Measurements from ENCODE around the gene CYP19A1.

CYP19A1 gene

DNA sequence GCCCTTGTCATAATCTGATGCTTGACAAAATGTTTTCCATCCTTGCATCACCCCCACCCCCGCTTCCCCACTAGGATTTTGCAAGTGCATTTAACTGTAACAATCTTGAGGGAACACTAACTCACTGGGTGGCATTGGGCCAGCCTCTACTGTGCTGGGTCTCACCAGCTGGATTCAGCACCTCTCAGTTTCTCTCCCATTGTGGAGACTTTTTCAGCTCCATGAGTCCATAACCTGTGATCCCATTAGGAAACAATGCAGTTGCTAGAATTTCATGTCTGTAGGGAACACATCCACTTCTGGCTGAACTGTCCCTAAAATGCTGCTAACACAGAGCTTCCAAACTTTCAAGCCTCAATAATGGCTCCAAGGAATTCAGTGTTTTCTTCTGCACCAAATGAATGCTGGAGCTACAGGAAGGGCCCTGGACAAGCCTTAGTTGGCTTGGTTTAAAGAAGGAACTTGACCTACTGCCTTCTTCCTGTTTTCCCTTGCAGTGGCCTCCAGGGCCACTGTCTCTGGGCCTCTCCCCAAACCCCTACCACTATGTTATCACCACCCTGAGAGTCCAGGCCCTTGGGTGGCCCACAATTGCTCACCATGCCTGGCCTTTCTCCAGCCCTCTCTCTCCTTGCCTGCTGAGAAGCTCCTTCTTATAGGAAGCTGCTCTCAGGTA lies 15.6 kb downstream of the CYP19A1 start:
- no peaks in the 10 kb centered on the region for H3K9me3 Mint-ChIP-seq (ENCODE audit: low read depth)
- no peaks in the 10 kb centered on the region for H3K36me3 Mint-ChIP-seq
- no peak overlapping the region for H3K4me3 Mint-ChIP-seq
- no peaks in the 10 kb centered on the region for H3K4me1 Mint-ChIP-seq (ENCODE audit: low read depth)
- H3K27ac Mint-ChIP-seq: no peak overlapping the region
- peaks cover 3% of the 10 kb centered on the region for H3K27me3 Mint-ChIP-seq

DNA sequence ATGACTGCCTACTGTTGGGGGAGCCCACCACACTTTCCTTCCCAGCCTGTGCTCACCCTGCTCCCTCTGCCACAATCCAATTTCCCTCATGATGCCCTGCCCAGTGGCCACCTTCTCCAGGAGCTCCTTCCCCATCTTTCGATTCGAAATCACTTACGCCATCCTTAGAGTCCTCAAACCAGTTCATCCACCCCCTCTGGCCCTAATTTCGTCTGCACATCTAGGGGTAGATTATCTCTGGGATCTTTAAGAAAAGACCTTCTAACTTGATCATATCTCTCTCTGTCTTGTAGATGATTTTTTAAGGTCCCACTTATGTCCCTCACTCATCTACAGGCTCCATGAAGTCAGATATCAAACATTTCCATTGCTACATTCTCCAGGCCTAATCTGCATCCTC lies 17.1 kb downstream of the CYP19A1 start:
- no peaks in the 10 kb centered on the region for H3K4me1 Mint-ChIP-seq (ENCODE audit: low read depth)
- H3K9me3 Mint-ChIP-seq (ENCODE audit: low read depth): no peaks in the 10 kb centered on the region
- no peak overlapping the region for H3K27ac Mint-ChIP-seq
- H3K36me3 Mint-ChIP-seq: no peaks in the 10 kb centered on the region
- H3K4me3 Mint-ChIP-seq: no peak overlapping the region
- peaks cover 3% of the 10 kb centered on the region for H3K27me3 Mint-ChIP-seq

DNA sequence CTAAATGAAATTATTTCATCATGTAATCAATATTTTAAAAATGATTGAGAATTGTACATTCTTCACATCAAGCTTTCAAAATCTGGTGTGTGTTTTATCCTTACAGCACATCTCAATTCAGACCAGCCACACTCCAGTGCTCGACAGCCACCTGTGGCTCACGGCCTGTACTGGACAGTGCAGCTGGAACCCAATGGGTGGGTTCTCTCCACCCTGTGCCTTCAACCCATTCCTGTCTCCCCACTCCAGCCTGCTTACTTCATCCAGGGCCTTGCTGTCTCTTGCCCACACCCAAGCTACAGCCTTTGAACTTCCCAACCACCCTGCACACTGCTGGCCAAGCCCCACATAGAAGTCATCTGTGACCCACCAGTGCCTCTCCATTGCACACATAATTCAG lies 17.6 kb downstream of the CYP19A1 start:
- Mint-ChIP-seq H3K27ac (no peak overlapping the region), H3K4me1 (ENCODE audit: low read depth) (no peaks in the 10 kb centered on the region), H3K4me3 (no peak overlapping the region), H3K9me3 (ENCODE audit: low read depth) (no peaks in the 10 kb centered on the region), H3K27me3 (peaks cover 3% of the 10 kb centered on the region), H3K36me3 (no peaks in the 10 kb centered on the region)

DNA sequence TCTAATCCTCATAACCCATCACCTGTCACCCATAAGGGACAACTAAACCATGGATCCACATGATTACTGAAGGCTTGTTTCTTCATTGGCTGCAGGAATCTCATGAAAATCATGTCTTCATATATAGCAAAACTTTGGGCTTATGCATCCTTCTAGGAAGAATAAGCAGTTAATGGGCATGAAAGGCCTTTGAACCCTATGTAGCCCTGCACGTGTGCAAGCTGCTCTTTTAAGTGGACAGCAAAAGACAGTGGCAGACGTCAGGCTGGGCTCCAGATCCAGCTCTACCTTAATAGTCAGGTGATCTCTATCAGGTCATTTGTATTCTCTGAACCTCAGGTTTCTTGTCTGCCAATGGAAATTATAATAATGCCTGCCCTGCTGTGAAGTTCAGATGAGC lies 18.9 kb downstream of the CYP19A1 start:
- Mint-ChIP-seq H3K27me3 (peaks cover 3% of the 10 kb centered on the region), H3K36me3 (no peaks in the 10 kb centered on the region), H3K4me1 (ENCODE audit: low read depth) (no peaks in the 10 kb centered on the region), H3K9me3 (ENCODE audit: low read depth) (no peaks in the 10 kb centered on the region), H3K4me3 (no peak overlapping the region), H3K27ac (no peak overlapping the region)

DNA sequence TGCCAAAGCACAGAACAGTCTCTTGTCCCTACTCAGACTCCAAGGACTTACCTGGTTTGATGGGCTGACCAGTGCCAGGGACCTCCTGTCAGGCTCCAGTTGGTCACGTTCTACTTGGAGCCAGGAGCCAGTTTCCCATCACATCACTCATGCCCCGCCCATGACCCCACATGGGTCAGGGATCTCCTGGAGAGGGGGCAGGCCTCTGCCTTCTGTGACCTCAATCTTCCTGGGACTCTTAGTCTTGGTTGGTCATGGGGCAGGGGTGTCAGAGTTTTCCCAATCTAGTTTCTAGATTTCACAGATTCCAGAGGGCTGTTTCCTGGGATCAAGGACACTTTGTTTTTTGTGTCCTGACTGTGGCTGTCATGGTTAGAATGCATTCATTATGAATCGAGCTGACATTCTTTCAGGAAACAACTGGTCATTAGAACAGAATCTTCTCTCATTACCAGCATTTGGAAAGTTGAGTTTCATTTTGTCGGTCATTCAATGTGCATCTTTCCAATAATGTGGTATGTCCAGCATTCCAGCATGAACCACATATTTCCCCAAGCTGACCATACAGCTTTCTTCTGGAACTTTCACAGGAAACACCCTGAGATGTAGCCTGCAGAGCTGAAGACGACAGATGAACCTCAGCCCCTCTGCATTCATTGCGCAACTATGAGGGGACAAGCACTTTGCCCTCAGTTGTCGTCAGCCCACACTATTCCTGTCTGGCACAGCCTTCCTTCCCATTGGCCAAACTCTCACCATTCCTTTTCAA lies 19.8 kb downstream of the CYP19A1 start:
- no peaks in the 10 kb centered on the region for H3K9me3 Mint-ChIP-seq (ENCODE audit: low read depth)
- H3K27me3 Mint-ChIP-seq: peaks cover 3% of the 10 kb centered on the region
- H3K4me1 Mint-ChIP-seq (ENCODE audit: low read depth): no peaks in the 10 kb centered on the region
- no peak overlapping the region for H3K27ac Mint-ChIP-seq
- H3K4me3 Mint-ChIP-seq: no peak overlapping the region
- H3K36me3 Mint-ChIP-seq: no peaks in the 10 kb centered on the region

DNA sequence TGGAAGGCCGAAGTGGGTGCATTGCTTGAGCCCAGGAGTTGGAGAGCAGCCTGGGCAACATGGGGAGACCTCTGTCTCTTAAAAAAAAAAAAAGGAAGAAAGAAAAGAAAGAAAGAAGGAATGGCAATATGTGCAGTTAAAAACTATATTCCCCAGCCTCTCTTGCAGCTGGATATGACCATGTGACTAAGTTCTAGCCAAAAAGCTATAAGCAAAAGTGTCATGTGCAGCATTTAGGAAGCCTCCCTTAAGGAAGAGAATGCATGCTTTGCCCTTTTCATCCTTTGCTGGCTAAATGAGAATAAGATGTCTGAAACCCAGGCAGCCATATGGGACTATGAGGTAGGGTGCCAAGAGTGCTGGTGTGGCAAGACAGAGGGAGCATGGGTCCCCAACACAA lies 21.8 kb downstream of the CYP19A1 start:
- peaks cover 3% of the 10 kb centered on the region for H3K27me3 Mint-ChIP-seq
- no peak overlapping the region for H3K4me3 Mint-ChIP-seq
- no peaks in the 10 kb centered on the region for H3K9me3 Mint-ChIP-seq (ENCODE audit: low read depth)
- no peaks in the 10 kb centered on the region for H3K36me3 Mint-ChIP-seq
- H3K27ac Mint-ChIP-seq: no peak overlapping the region
- no peaks in the 10 kb centered on the region for H3K4me1 Mint-ChIP-seq (ENCODE audit: low read depth)

DNA sequence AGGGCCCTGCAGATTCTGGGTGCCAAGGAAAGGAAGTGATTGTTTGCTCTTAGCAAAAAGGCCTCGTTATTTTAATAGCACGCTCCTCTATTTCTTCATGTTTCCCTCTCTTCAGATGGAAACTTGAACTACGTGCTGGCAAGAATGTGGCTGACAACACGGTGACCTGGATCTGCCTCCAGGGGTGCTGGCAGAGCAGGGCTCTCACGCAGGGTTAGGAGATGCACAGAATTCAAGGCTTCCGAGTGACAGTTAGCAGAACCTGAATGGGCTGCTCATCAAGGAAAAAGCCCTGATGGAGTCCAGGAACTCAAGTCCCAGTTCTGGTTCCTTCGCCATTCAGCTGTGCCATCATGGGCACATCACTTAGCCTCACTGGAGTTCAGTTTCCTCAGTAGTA lies 22.7 kb downstream of the CYP19A1 start:
- H3K27me3 Mint-ChIP-seq: peaks cover 3% of the 10 kb centered on the region
- no peaks in the 10 kb centered on the region for H3K4me1 Mint-ChIP-seq (ENCODE audit: low read depth)
- no peaks in the 10 kb centered on the region for H3K9me3 Mint-ChIP-seq (ENCODE audit: low read depth)
- H3K27ac Mint-ChIP-seq: no peak overlapping the region
- no peak overlapping the region for H3K4me3 Mint-ChIP-seq
- no peaks in the 10 kb centered on the region for H3K36me3 Mint-ChIP-seq

DNA sequence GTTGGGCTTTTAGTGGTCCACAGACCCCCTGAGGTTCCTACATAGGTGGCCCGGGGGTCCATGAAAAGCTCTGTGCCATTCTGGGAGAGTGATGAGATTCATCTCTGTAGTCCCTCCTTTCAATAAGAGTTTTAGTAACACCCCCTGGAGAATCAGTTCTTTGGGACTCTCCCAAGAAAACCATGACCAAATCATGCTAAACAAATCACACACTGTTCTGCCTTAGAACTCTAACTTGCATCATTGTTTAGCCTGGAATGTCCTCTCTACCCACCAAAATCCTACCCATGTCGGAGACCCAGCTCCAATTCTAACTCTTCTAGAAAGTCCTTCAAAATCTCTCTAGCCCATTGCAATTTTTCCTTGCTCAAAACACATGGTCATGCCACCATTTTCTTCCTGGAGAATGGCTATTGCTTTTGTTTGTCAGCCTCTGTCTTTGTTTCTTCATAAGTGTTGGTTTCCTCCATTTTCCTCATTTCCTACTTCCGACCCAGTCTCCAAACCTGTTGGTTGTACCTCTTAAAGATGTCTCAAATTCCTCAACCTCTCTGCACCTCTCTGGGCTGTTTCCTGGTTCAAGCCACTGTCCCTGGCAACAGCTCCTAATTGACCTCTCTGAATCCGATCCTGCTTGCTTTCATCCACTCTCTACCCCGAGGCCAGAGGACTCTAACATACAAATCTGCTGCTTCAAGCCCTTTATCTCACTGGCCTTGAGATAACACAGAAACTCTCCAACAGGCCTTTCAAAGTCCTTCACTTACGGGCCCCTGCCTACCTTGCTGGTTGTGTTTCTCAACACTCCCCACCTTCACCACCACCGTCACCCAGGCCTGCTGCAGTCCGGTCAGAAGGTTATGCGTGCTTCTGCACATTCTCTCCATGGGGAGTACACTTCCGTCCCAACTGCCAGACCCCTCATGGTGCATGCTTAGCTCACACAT lies 23.7 kb downstream of the CYP19A1 start:
- Mint-ChIP-seq H3K27ac (no peak overlapping the region), H3K36me3 (no peaks in the 10 kb centered on the region), H3K4me3 (no peak overlapping the region), H3K27me3 (no peaks in the 10 kb centered on the region), H3K4me1 (ENCODE audit: low read depth) (no peaks in the 10 kb centered on the region), H3K9me3 (ENCODE audit: low read depth) (no peaks in the 10 kb centered on the region)

DNA sequence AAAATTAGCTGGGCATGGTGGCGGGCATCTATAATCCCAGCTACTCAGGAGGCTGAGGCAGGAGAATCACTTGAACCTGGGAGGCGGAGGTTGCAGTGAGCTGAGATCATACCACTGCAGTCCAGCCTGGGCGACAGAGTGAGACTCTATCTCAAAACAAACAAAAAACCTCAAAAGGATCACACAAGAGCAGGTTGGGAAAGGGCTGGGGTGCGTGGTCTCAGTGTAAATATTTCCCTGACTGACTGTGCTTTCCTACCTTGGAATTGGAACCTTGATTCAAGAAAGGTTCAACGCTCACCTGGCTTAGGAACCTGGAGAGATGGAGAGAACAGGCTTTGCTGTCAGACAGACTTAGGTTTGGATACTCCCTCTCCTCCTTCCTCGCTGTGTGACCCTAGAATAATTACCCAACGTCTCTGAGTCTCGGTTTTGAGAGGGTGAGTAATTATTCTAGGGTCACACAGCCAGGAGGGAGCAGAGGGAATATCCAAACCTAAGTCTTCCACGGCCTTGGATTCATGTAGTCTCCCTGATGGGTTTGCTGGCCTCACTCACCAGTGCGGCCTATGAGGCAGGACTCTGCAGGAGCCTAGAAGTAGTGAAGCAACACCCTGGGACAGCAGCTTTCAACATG lies 24.6 kb downstream of the CYP19A1 start:
- Mint-ChIP-seq H3K36me3 (no peaks in the 10 kb centered on the region), H3K4me3 (no peak overlapping the region), H3K27me3 (no peaks in the 10 kb centered on the region), H3K27ac (no peak overlapping the region), H3K9me3 (ENCODE audit: low read depth) (no peaks in the 10 kb centered on the region), H3K4me1 (ENCODE audit: low read depth) (no peaks in the 10 kb centered on the region)

DNA sequence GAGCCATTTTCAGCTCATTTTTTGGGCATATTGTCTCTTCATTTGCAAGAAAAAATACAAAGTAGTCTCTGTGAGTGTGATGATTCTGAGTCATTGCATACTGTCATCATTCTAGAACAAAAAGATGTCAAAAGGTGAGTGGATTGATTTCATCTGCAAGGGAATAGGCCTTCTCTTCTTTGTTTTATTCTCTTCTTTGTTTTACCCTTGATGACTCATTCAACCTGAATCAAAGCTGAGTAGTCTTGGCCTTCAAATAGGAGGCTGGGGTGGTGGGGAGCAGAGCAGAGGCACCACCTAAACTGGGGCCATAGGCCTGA lies 25.4 kb downstream of the CYP19A1 start:
- H3K9me3 Mint-ChIP-seq (ENCODE audit: low read depth): no peaks in the 10 kb centered on the region
- no peaks in the 10 kb centered on the region for H3K4me1 Mint-ChIP-seq (ENCODE audit: low read depth)
- no peak overlapping the region for H3K4me3 Mint-ChIP-seq
- no peaks in the 10 kb centered on the region for H3K36me3 Mint-ChIP-seq
- no peaks in the 10 kb centered on the region for H3K27me3 Mint-ChIP-seq
- no peak overlapping the region for H3K27ac Mint-ChIP-seq

DNA sequence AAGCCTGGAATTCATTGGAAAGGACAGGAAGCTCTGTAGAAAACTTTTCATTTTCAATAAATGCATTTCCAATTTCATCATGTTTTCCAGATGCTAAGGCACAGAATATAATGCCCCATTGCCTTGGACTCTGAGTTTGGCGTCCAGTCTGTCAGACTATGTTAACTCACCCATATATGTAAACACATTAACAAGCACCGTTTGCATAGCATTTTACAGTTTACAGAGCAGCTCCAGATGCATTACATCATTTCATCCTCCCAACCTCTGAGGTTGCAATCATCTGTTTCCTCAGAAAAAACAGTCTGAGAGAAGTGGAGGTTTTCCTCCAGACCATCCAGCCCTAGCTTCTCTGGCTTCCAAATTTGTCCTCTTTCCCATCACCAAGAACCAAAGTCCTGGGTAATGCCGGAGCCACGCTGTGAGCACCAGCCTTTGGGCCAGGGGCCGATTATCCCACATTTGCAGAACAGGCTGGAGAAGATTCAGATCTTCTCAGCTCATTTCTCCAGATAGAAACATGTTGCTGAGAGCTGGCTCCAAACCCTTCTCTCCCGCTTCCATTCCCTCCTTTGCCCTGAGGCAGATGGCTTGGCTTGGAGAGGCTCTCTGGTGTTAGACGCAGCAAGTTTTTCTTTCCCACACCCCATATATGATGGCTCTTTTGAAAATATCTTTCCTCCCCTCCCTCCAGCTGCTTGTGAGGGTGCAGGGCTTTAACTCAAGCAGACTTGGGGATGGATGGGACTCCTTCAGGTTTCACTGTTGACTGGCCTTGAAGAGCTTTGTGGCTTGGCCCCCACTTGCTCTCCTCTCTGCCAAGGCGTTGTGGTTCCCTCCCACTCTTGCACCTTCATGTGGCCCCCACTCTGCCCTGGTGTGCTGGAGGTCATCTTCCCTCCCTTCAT lies 26.0 kb downstream of the CYP19A1 start:
- no peaks in the 10 kb centered on the region for H3K36me3 Mint-ChIP-seq
- no peak overlapping the region for H3K27ac Mint-ChIP-seq
- no peaks in the 10 kb centered on the region for H3K27me3 Mint-ChIP-seq
- no peak overlapping the region for H3K4me3 Mint-ChIP-seq
- H3K9me3 Mint-ChIP-seq (ENCODE audit: low read depth): no peaks in the 10 kb centered on the region
- H3K4me1 Mint-ChIP-seq (ENCODE audit: low read depth): no peaks in the 10 kb centered on the region

DNA sequence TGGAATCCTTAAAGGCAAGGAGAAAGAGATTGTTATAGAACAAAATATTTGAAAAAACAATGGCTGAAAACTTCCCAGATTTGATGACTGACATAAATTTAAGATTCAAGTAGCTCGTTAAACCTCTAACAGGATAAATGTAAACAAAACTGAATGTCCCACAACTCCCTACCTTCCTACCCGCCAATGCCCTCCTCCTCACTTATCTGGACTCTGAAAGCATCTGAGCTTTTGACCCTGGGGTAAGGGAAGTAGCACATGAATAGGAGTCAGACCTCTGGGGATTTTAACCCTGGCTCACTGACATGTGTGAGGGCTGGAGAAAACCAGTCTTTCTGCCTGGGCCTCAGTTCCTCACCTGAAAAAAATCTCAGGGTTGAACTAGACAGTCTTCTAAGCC lies 26.9 kb downstream of the CYP19A1 start:
- Mint-ChIP-seq H3K4me3 (no peak overlapping the region), H3K27ac (no peak overlapping the region), H3K9me3 (ENCODE audit: low read depth) (no peaks in the 10 kb centered on the region), H3K4me1 (ENCODE audit: low read depth) (no peaks in the 10 kb centered on the region), H3K36me3 (no peaks in the 10 kb centered on the region), H3K27me3 (no peaks in the 10 kb centered on the region)

DNA sequence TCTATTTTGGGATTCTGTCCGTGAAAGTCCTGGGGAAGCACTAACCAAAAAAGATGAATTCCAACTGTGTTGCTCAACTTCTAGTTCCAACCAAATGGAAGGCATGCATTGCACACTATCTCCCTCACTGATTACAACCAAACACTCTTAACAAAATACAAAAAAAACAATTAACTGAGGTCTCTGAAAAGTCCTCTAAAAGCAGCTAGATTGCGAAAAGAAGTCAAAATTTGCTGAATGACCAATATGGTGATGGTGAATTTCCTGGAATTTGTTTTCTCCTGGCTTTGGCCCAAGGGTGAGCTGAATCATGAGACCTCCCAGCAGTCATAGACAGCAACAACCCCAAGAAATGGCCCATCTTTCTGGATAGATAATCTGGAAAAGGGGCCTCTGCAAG lies 28.3 kb downstream of the CYP19A1 start:
- H3K4me3 Mint-ChIP-seq: no peak overlapping the region
- H3K9me3 Mint-ChIP-seq (ENCODE audit: low read depth): no peaks in the 10 kb centered on the region
- H3K27me3 Mint-ChIP-seq: no peaks in the 10 kb centered on the region
- no peak overlapping the region for H3K27ac Mint-ChIP-seq
- H3K4me1 Mint-ChIP-seq (ENCODE audit: low read depth): no peaks in the 10 kb centered on the region
- H3K36me3 Mint-ChIP-seq: no peaks in the 10 kb centered on the region

DNA sequence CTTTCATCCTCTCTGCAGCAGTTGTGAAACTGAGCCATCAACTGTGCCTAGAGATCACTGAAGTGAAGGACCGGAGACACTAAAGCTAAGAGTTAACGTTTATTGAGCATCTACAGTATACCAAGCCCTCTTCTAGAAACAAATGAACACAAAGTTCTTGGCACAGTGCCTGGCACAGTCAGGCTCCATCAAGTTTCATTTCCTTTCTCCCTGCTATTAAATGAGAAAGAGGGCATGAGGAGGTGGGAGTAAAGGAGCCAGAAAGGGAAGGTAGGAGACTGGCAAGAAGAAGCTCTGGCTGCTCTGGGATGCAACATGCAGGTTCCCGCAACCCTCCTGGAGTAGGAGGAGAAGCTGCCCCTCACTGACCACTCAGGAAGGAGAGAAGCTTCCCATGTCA lies 30.6 kb downstream of the CYP19A1 start:
- Mint-ChIP-seq H3K4me3 (no peak overlapping the region), H3K4me1 (ENCODE audit: low read depth) (no peaks in the 10 kb centered on the region)

More for the DNA sequence above, 30.6 kb downstream of the CYP19A1 start:
- Mint-ChIP-seq H3K36me3 (no peaks in the 10 kb centered on the region), H3K9me3 (ENCODE audit: low read depth) (no peaks in the 10 kb centered on the region), H3K27ac (no peak overlapping the region), H3K27me3 (no peaks in the 10 kb centered on the region)

All from activated naive CD8-positive, alpha-beta T cell (primary cell).